SK-N-MC (cell line): ENCODE results near the gene PGLYRP4.

Experiments used
- DNase-seq: peaks from one replicate; pipeline ENCODE4 v3.0.0-alpha.2; 2011; ENCODE audit warnings: low read depth, low spot score
- H3K27ac ChIP-seq: fragments of 200-600 bp; sonication (generic); 2 replicates; pipeline ENCODE4 v1.5.1; 2016; ENCODE audit warnings: mixed run types
- H3K36me3 ChIP-seq: fragments of 200-600 bp; sonication (generic); 2 replicates; pipeline ENCODE4 v1.6.1; 2017; ENCODE audit warnings: antibody characterized with exemption, low read length, mixed read lengths; ENCODE audit not compliant: insufficient read depth
- H3K4me3 ChIP-seq: fragments of 200-600 bp; sonication (generic); 2 replicates; pipeline ENCODE4 v1.5.1; 2016
- H3K9ac ChIP-seq: fragments of 200-600 bp; sonication (generic); 2 replicates; pipeline ENCODE4 v1.8.0; 2017; ENCODE audit warnings: mixed run types, mixed read lengths; ENCODE audit not compliant: insufficient read length
- H3K9me3 ChIP-seq: fragments of 200-600 bp; sonication (generic); 2 replicates; pipeline ENCODE4 v1.6.1; 2017; ENCODE audit warnings: low read depth, mild to moderate bottlenecking, antibody characterized with exemption, low read length, moderate library complexity, mixed read lengths
- EZH2 ChIP-seq: fragments of 200-600 bp; sonication (generic); IDR thresholded peaks from one replicate; pipeline ENCODE4 v1.6.1; 2017; ENCODE audit warnings: antibody characterized with exemption
- FOXP2 ChIP-seq: optimal IDR thresholded peaks from 2 replicates; pipeline ENCODE3; 2011; ENCODE audit warnings: mild to moderate bottlenecking, moderate library complexity; ENCODE audit not compliant: insufficient read depth; ENCODE audit errors: extremely low read length, control extremely low read depth
- POLR2AphosphoS5 ChIP-seq: IDR thresholded peaks from 2 replicates; pipeline ENCODE4 v1.6.1; 2012; ENCODE audit warnings: mild to moderate bottlenecking, low read depth, low read length, borderline replicate concordance

PGLYRP4 gene

DNA sequence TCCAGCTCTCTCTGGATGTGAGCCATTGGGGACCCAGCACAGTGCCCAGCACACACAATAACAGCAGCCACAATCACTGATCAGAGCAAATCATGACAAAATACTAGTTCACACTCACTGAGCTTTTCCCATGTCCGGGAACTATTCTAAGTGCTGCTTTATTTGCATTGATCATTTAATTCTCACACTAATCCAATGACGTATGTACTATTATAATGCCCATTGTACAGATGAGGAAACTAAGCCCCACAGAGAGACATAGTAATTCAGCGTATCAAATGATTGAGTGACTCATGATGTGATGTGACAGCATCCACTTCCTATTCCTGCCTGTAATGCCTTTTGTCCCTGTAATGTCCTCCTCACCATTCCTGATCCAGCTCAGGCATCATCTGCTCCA, 44.2 kb upstream of the PGLYRP4 start:
- H3K9me3 ChIP-seq: no peaks in the 10 kb centered on the region
- no peak for TF ChIP-seq EZH2
- TF ChIP-seq FOXP2: no peak
- TF ChIP-seq POLR2AphosphoS5: no peak
- H3K9ac ChIP-seq: no peak overlapping the region
- no peaks in the 10 kb centered on the region for H3K36me3 ChIP-seq
- no peak for DNase-seq
- no peak overlapping the region for H3K27ac ChIP-seq
- no peak overlapping the region for H3K4me3 ChIP-seq

- no peak overlapping the region for H3K27ac ChIP-seq
- H3K9ac ChIP-seq: no peak overlapping the region
- no peak for DNase-seq
- H3K9me3 ChIP-seq: no peaks in the 10 kb centered on the region
- no peak overlapping the region for H3K4me3 ChIP-seq
- TF ChIP-seq POLR2AphosphoS5 (no peak), FOXP2 (no peak), EZH2 (no peak)
- no peaks in the 10 kb centered on the region for H3K36me3 ChIP-seq
Observed at GRCh38 chr1:153392258-153392657, 43.6 kb upstream of the PGLYRP4 start.

GRCh38 chr1:153390938-153391710, 42.5 kb upstream of the PGLYRP4 start, which contains the start of gene S100A8:
S100A8 (minus strand) TSS chr1:153391073; CDS start chr1:153390535, 538 bp downstream.
- TF ChIP-seq EZH2: no peak
- TF ChIP-seq FOXP2: no peak
- no peak for TF ChIP-seq POLR2AphosphoS5
- Histone ChIP-seq H3K9ac (no peak within 1 kb of the TSS), H3K4me3 (no peak within 1 kb of the TSS), H3K27ac (no peak within 1 kb of the TSS), H3K9me3 (no peaks in the 10 kb centered on the region), H3K36me3 (no peaks in the 10 kb centered on the region)
- DNase-seq: no peak

- H3K4me3 ChIP-seq: no peak overlapping the region
- DNase-seq: no peak
- no peaks in the 10 kb centered on the region for H3K36me3 ChIP-seq
- H3K9me3 ChIP-seq: no peaks in the 10 kb centered on the region
- TF ChIP-seq FOXP2 (no peak), POLR2AphosphoS5 (no peak), EZH2 (no peak)
- no peak overlapping the region for H3K9ac ChIP-seq
- no peak overlapping the region for H3K27ac ChIP-seq
Observed at GRCh38 chr1:153389973-153390879, 41.6 kb upstream of the PGLYRP4 start.

DNA sequence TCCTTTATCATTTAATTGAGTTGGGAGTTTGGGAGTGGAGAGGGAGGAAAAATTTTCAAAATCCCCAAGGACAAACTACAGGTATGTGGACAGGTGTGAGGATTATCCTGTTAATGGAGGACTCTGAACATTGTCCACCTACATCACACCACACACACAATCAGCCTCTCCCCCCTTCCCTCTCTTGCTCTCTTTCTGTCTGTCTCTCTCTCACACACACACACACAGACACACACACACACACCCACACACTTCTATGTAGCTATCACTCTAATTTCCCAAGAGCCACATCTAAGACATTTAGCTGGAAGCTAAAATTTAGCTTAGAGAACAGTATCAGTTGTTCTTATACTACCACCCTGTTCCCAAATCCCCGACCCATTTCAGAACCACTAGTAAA, 40.8 kb upstream of the PGLYRP4 start:
- no peaks in the 10 kb centered on the region for H3K9me3 ChIP-seq
- no peak for TF ChIP-seq POLR2AphosphoS5
- no peak for TF ChIP-seq EZH2
- TF ChIP-seq FOXP2: no peak
- no peak overlapping the region for H3K9ac ChIP-seq
- DNase-seq: no peak
- H3K4me3 ChIP-seq: no peak overlapping the region
- H3K36me3 ChIP-seq: no peaks in the 10 kb centered on the region
- no peak overlapping the region for H3K27ac ChIP-seq

DNA sequence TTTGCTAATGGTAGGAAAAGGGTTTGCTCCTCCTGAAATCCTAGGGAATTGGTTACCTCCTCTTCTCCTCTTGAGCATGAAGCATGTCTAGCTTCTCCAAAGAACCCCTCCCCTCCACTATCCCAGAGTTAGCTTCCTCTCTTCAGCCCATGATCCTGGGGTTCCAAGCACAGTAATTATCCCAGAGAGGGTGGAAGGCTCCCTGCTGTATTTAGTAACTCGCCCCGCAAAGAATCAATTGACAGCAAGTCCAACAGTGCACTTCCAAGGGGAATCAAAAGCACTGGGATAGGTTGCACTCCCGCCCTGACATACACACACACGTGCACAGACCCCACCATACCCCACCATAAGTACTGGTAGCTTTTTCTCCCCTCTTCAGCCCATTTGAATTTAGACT, 39.1 kb upstream of the PGLYRP4 start:
- no peak overlapping the region for H3K9ac ChIP-seq
- DNase-seq: no peak
- no peaks in the 10 kb centered on the region for H3K36me3 ChIP-seq
- TF ChIP-seq POLR2AphosphoS5: no peak
- TF ChIP-seq FOXP2: no peak
- no peak for TF ChIP-seq EZH2
- no peaks in the 10 kb centered on the region for H3K9me3 ChIP-seq
- H3K27ac ChIP-seq: no peak overlapping the region
- no peak overlapping the region for H3K4me3 ChIP-seq

DNA sequence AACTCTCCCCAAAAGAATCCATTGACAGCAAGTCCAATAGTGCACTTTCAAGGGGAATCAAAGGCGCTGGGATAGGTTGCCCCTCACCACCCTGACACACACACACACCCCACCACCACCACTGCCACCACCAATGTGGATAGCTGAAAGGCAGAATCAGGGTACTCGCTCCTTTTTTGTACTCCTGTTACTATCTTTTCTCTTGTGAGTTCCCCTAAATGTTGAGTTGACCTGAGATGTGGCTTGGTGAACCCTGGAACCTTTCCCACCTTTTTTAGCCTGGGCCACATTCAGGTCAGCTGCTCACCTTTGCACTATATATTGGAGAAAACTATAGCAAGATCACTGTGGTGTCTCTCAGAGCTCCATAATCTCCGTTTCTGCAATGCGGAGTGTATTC, 38.4 kb upstream of the PGLYRP4 start:
- TF ChIP-seq EZH2: no peak
- TF ChIP-seq POLR2AphosphoS5: no peak
- no peak for TF ChIP-seq FOXP2
- Histone ChIP-seq H3K9ac (no peak overlapping the region), H3K4me3 (no peak overlapping the region)

GRCh38 chr1:153386500-153386901, 37.9 kb upstream of the PGLYRP4 start:
- H3K27ac ChIP-seq: no peak overlapping the region
- no peak for DNase-seq
- TF ChIP-seq POLR2AphosphoS5 (no peak), FOXP2 (no peak), EZH2 (no peak)

More for the DNA sequence above, 38.4 kb upstream of the PGLYRP4 start:
- DNase-seq: no peak
- Histone ChIP-seq H3K27ac (no peak overlapping the region), H3K9me3 (no peaks in the 10 kb centered on the region), H3K36me3 (no peaks in the 10 kb centered on the region)

GRCh38 chr1:153384958-153385580, 36.4 kb upstream of the PGLYRP4 start:
- TF ChIP-seq POLR2AphosphoS5: no peak
- no peak for TF ChIP-seq EZH2
- no peak for TF ChIP-seq FOXP2
- no peak for DNase-seq
- Histone ChIP-seq H3K9ac (no peak overlapping the region), H3K27ac (no peak overlapping the region), H3K36me3 (no peaks in the 10 kb centered on the region), H3K9me3 (no peaks in the 10 kb centered on the region), H3K4me3 (no peak overlapping the region)

More at GRCh38 chr1:153386500-153386901, 37.9 kb upstream of the PGLYRP4 start:
- H3K36me3 ChIP-seq: no peaks in the 10 kb centered on the region
- H3K9me3 ChIP-seq: no peaks in the 10 kb centered on the region
- H3K4me3 ChIP-seq: no peak overlapping the region
- H3K9ac ChIP-seq: no peak overlapping the region
